Endothelial cell of umbilical vein (primary cell): ENCODE results near the gene ARHGAP29. TPM values are rescaled to one million over a fixed set of nuclear protein-coding genes. Genes with fewer than 3 reads are reported as not detected.

ENCODE experiments used
- BruUV-seq: library from RNA; stranded (reverse); fragments of 400-500 nt; replicated peaks from 2 replicates; lab custom pipeline; 2021; lab: Mats Ljungman, UMichigan
- CTCF ChIA-PET: fragments of 300-600, 350-600 bp; sonication (Branson Sonifier 250); formaldehyde crosslinking; loops from one replicate; lab custom pipeline; 2021; ENCODE audit warnings: antibody characterized with exemption, inconsistent platforms; lab: Charles Lee
- POLR2A ChIA-PET: fragments of 300-600, 350-600 bp; sonication (Branson Sonifier 250); formaldehyde crosslinking; loops from one replicate; lab custom pipeline; 2021; ENCODE audit warnings: antibody characterized with exemption, inconsistent platforms; lab: Charles Lee
- DNase-seq: peaks from one replicate; pipeline ENCODE4 v3.0.0-alpha.2; 2011; ENCODE audit warnings: low read depth, low spot score
- FAIRE-seq: peaks from 2 replicates; lab custom pipeline; 2011; peaks lifted over from hg19 to GRCh38; lab: Jason Lieb, UNC
- H2AFZ ChIP-seq: 2 replicates; pipeline ENCODE4 v1.6.0; 2012; ENCODE audit warnings: low read depth, low read length, control low read depth, inconsistent platforms
- H3K27ac ChIP-seq: 2 replicates; pipeline ENCODE4 v1.5.1; 2011; ENCODE audit warnings: low read depth, mild to moderate bottlenecking, control low read depth, low read length, moderate library complexity; ENCODE audit not compliant: insufficient read depth
- H3K27me3 ChIP-seq, 2 experiments: 2 replicates each; pipeline versions ENCODE4 v1.6.0 to v1.6.1; 2011; ENCODE audit warnings: low read length in 2 of 2, mixed read lengths in 1 of 2; ENCODE audit not compliant: control insufficient read depth in 2 of 2, insufficient read depth in 2 of 2
- H3K36me3 ChIP-seq, 2 experiments: 2 replicates in 1 of 2; 3 replicates in 1 of 2; pipeline ENCODE4 v1.5.1; 2011; ENCODE audit warnings: low read length in 2 of 2, mild to moderate bottlenecking in 1 of 2, moderate library complexity in 1 of 2; ENCODE audit not compliant: control insufficient read depth in 2 of 2, insufficient read depth in 2 of 2; ENCODE audit errors: extremely low read depth in 1 of 2
- H3K4me1 ChIP-seq: 3 replicates; pipeline ENCODE4 v1.5.1; 2011; ENCODE audit warnings: mild to moderate bottlenecking, low read length; ENCODE audit not compliant: control insufficient read depth, insufficient read depth; ENCODE audit errors: extremely low read depth
- H3K4me2 ChIP-seq: 2 replicates; pipeline ENCODE4 v1.6.1; 2011; ENCODE audit warnings: low read length, control low read depth, mixed read lengths; ENCODE audit not compliant: insufficient read depth
- H3K4me3 ChIP-seq, 3 experiments: fragments of 200-600 bp in 1 of 3; sonication (generic), shearing (Covaris generic) in 1 of 3; replicated peaks in 1 of 3; 2 replicates each; pipeline ENCODE4 v1.5.1; 2011 to 2016; ENCODE audit warnings: control low read depth in 3 of 3, low read length in 3 of 3, mild to moderate bottlenecking in 2 of 3, inconsistent platforms in 1 of 3, low read depth in 1 of 3, moderate library complexity in 1 of 3; ENCODE audit not compliant: insufficient read depth in 1 of 3
- H3K79me2 ChIP-seq: 2 replicates; pipeline ENCODE4 v1.6.0; 2012; ENCODE audit warnings: low read length, inconsistent platforms; ENCODE audit not compliant: control insufficient read depth, insufficient read depth
- H3K9ac ChIP-seq: replicated peaks from 2 replicates; pipeline ENCODE3; 2011; ENCODE audit warnings: low read length, control low read depth; ENCODE audit not compliant: insufficient read depth; ENCODE audit errors: extremely low read depth
- H3K9me1 ChIP-seq: replicated peaks from 3 replicates; pipeline ENCODE4 v1.6.0; 2011; ENCODE audit warnings: mild to moderate bottlenecking, low read length; ENCODE audit not compliant: control insufficient read depth, insufficient read depth; ENCODE audit errors: extremely low read depth
- H3K9me3 ChIP-seq: replicated peaks from 2 replicates; pipeline ENCODE4 v1.5.1; 2012; ENCODE audit warnings: low read length, inconsistent platforms; ENCODE audit not compliant: control insufficient read depth, insufficient read depth
- H4K20me1 ChIP-seq: replicated peaks from 2 replicates; pipeline ENCODE3; 2011; ENCODE audit warnings: mild to moderate bottlenecking, low read length; ENCODE audit not compliant: control insufficient read depth, insufficient read depth; ENCODE audit errors: extremely low read depth
- FOS ChIP-seq: IDR thresholded peaks from 2 replicates; pipeline ENCODE4 v1.6.1; 2011; ENCODE audit warnings: mild to moderate bottlenecking, low read length, moderate library complexity, borderline replicate concordance; ENCODE audit not compliant: insufficient read depth
- GATA2 ChIP-seq: IDR thresholded peaks from 2 replicates; pipeline ENCODE4 v1.7.0; 2011; ENCODE audit warnings: low read depth, mild to moderate bottlenecking, moderate library complexity, mixed read lengths, low read length; ENCODE audit not compliant: insufficient read length, insufficient read depth
- JUN ChIP-seq: IDR thresholded peaks from 2 replicates; pipeline ENCODE4 v1.6.1; 2011; ENCODE audit warnings: borderline replicate concordance, low read depth; ENCODE audit not compliant: insufficient read length, insufficient read depth
- MYC ChIP-seq: IDR thresholded peaks from one replicate; pipeline ENCODE4 v1.6.1; 2011; ENCODE audit warnings: mild to moderate bottlenecking, low read depth, low read length
- POLR2AphosphoS5 ChIP-seq: IDR thresholded peaks from 2 replicates; pipeline ENCODE4 v1.6.1; 2012; ENCODE audit warnings: low read depth, mild to moderate bottlenecking, control low read depth, low read length, moderate library complexity; ENCODE audit not compliant: insufficient read depth
- dilution Hi-C: fragments of 300-500 bp; cut with MboI; formaldehyde crosslinking; loops from one replicate; pipeline ENCODE4 v1.15.0; 2019; ENCODE audit warnings: low sequenced_read_pairs; ENCODE audit not compliant: extremely low pct_ligation_motif_present
- intact Hi-C: fragments of 100-400 bp; cut with micrococcal nuclease; formaldehyde crosslinking; loops from one replicate; pipeline ENCODE4 v1.10.0; 2022
- polyA plus RNA-seq, 4 experiments: library from polyadenylated mRNA; depleted of rRNA in 3 of 4; stranded (reverse) in 3 of 4; unstranded in 1 of 4; fragments of >200 nt; gene quantifications; 2 replicates each; pipeline versions ENCODE4 v1.2.1 to v1.2.3, GENCODE V29; 2011 to 2012; ENCODE audit warnings: missing spikeins in 1 of 4
- total RNA-seq: library from RNA; stranded (reverse); gene quantifications from 2 replicates; pipeline ENCODE4 v1.2.3, GENCODE V29; 2021
- TF ChIP-seq, protein P1 (sequence below): IDR thresholded peaks from 2 replicates; pipeline ENCODE4 v1.6.1; 2011; ENCODE audit not compliant: insufficient read depth, insufficient read length

Gene ARHGAP29
- total and polyA plus RNA-seq, 2 donors (not counting 3 experiments of a cell fraction or from before 2014, with no cell fraction given) = 56.3 to 199 TPM

DNA sequence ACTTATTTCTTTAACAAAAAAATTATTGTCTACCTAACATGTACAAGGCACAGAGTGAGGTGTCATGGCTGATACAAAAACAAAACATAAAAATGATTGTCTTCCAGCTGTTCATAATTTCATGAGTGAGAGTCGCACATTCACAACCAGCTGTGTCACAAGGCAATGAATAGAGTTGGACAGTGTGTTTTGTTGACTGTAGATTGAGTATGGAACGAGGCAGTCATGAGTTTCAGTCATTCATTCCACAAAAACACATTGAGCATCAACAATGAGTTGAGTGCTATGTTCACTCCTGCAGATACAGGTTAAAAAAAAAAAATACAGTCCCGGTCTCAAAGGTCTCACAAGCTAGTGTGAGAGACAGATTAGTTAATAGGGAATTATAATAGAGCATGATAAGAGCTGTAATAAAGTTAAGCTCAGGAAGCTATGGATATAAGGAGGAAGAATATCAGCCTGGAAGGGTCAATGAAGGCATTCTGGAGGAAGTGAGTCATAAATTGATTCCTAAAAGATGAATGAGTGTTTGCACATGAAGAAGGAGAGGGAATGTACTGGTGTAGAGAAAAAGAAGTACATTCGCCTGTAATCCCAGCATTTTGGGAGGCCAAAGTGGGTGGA, 47.8 kb upstream of the ARHGAP29 start:
- Histone ChIP-seq H3K79me2 (no peaks in the 10 kb centered on the region), H3K9ac (no peak overlapping the region), H3K4me2 (peak overlapping the region; percentile 60), H3K36me3 (no peaks in the 10 kb centered on the region), H3K9me1 (no peaks in the 10 kb centered on the region), H3K4me3 (no peak overlapping the region), H4K20me1 (no peaks in the 10 kb centered on the region), H3K4me1 (peaks cover 39% of the 10 kb centered on the region), H3K27me3 (no peaks in the 10 kb centered on the region), H3K9me3 (no peaks in the 10 kb centered on the region), H3K27ac (peak overlapping the region; percentile 47), H2AFZ (no peak overlapping the region)
- BruUV-seq = no TSS peak
- CTCF ChIA-PET = interaction anchor here (0.6 to 1.7 kb wide), 14 partner anchors 10 to 376 kb away, joined by 3 to 13 read pairs (median 3); partner anchors contain the start of genes ARHGAP29 and GCLM
- TF ChIP-seq, protein P1, sequence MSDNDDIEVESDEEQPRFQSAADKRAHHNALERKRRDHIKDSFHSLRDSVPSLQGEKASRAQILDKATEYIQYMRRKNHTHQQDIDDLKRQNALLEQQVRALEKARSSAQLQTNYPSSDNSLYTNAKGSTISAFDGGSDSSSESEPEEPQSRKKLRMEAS = no peak
- TF ChIP-seq JUN = peak; percentile 78
- TF ChIP-seq POLR2AphosphoS5 = peak; percentile 64
- TF ChIP-seq GATA2 = peak; percentile 62
- no peak for TF ChIP-seq MYC
- TF ChIP-seq FOS = peak; percentile 66
- intact Hi-C loops = loop anchor here (1.0 to 2.0 kb wide), 3 partner anchors 11 to 40 kb away; no protein-coding TSS in a partner anchor
- DNase-seq (peak; percentile 87), FAIRE-seq (peak; percentile 85)
- POLR2A ChIA-PET = interaction anchor here (0.7 to 1.4 kb wide), 5 partner anchors 11 to 48 kb away, joined by 3 to 6 read pairs (median 3); partner anchors contain the start of gene ARHGAP29
- dilution Hi-C loops = no loop called here
